ENCODE results near the gene CNNM2. TPM values are rescaled to one million over a fixed set of nuclear protein-coding genes. Genes with fewer than 3 reads are reported as not detected.
"Not testable (repeated sequence)": the region's sequence is repeated elsewhere in the genome, so short reads cannot be mapped to it uniquely, and the experiment has no call there.

Gene CNNM2
- total and polyA plus RNA-seq, 11 donors = 1.3 to 6.3 (median 3.4) TPM

DNA sequence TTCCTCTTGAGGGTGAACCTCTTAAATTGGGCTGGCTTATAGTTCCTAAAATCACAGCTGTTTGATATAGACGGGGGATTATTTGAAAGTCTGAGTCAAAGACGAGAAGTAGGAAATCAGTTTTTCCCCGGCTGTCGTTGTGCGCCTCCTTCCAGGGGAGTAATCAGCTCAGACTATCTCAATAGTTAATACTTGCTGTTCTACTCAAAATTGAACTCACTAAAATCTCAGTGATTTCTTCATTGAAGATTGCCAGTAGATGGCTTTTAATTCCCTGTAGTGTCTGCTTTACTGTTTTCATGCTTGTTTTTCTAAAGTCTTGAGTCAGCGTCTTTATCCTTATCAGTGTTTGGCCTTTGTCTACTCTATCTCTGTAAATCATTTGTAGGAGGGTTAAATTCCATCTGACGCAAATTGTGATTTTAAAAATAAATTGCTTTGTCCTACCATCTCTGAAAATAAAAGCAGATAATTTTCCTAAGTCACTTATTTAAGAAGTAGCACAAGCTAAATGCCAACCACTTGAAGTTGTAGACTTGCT lies 47.3 kb downstream of the CNNM2 start:
- 66 to 79% (median 73%) methylated on average over 7 of the region's 7 CpGs for WGBS, 4 donors
- peaks cover 0 to 16% (median 3%) of the 10 kb centered on the region in 12 donors for H3K4me1 ChIP-seq
- intact Hi-C loops (cut with DNase I) = no loop called here
- no peak overlapping the region for H3K4me3 ChIP-seq
- no peak for DNase-seq
- no peaks in the 10 kb centered on the region for H3K36me3 ChIP-seq
- no peaks in the 10 kb centered on the region for H3K27me3 ChIP-seq
- no peak overlapping the region for H3K27ac ChIP-seq
- no peak for ATAC-seq
- TF ChIP-seq CTCF (IDR thresholded peaks at IDR 0.05) = no peak
- TF ChIP-seq POLR2A (IDR thresholded peaks at IDR 0.05) = no peak
- H3K9me3 ChIP-seq = no peaks in the 10 kb centered on the region

- H3K27me3 ChIP-seq = no peaks in the 10 kb centered on the region
- no peak overlapping the region for H3K27ac ChIP-seq
- no peaks in the 10 kb centered on the region for H3K36me3 ChIP-seq
- intact Hi-C loops (cut with DNase I) = no loop called here
- H3K4me3 ChIP-seq = no peak overlapping the region
- peaks cover 0 to 16% (median 3%) of the 10 kb centered on the region in 12 donors for H3K4me1 ChIP-seq
- TF ChIP-seq CTCF (IDR thresholded peaks at IDR 0.05) (no peak), POLR2A (IDR thresholded peaks at IDR 0.05) (no peak)
- H3K9me3 ChIP-seq = no peaks in the 10 kb centered on the region
- ATAC-seq (no peak), DNase-seq (no peak)
Measured at GRCh38 chr10:102967123-102967522, 49.0 kb downstream of the CNNM2 start.

GRCh38 chr10:102970562-102971340 lies 52.7 kb downstream of the CNNM2 start:
- TF ChIP-seq POLR2A (IDR thresholded peaks at IDR 0.05) (no peak), CTCF (IDR thresholded peaks at IDR 0.05) (no peak)
- Histone ChIP-seq H3K36me3 (no peaks in the 10 kb centered on the region), H3K4me1 (peaks cover 0 to under 1% (median 0%) of the 10 kb centered on the region in 12 donors), H3K9me3 (no peaks in the 10 kb centered on the region), H3K4me3 (no peak overlapping the region), H3K27me3 (no peaks in the 10 kb centered on the region), H3K27ac (no peak overlapping the region)
- intact Hi-C loops (cut with DNase I) = loop anchor here in 1 of 10 donors (5.0 kb wide), 1 partner anchor 42 kb away; no protein-coding TSS in a partner anchor
- ATAC-seq (no peak), DNase-seq (no peak)
- WGBS, 4 donors = 86 to 100% (median 92%) methylated on average over 1 of the region's 1 CpG

DNA sequence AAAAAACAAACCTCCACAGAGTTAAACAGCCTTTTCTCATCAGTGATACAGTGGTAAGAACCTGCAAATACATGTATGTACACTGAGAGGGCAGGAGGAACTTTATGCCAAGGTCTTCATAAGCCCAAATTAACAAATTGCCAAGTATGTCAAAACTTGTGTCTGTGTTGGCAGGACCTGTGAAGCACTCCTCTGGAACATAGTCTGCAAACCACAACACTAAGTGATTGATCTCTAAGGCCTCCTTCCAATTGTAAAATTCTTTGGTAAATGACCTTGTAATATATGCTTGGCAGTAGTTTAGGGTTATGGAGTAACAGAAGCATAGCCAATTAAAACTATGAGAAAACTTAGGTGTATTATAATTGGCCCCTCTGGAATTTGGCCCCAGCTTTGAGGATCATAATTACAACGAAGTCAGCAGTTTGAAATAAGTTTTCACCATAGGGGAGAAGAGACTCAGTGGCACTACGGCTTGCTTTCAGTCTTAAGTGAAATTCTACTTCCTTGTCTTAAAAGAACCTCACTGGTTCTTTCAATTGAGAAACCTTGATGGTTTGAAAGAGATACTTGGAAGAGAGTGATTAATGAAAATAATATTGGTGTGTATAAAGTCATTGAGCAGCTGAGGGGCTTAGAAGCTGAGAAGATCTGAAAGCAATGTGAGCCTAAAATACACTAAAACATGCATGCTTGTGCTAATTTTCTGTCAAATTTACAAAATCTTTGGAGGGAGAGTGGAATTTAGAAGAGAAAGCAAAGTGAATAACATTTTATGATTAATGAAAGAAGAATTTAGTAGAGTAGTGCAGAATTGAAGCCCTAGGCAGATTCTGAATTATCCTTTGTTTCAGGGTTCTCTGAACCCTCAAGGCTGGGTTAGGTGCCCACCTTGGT lies 57.6 kb downstream of the CNNM2 start:
- 77 to 85% (median 81%) methylated on average over 2 of the region's 2 CpGs for WGBS, 4 donors
- ATAC-seq = no peak

DNA sequence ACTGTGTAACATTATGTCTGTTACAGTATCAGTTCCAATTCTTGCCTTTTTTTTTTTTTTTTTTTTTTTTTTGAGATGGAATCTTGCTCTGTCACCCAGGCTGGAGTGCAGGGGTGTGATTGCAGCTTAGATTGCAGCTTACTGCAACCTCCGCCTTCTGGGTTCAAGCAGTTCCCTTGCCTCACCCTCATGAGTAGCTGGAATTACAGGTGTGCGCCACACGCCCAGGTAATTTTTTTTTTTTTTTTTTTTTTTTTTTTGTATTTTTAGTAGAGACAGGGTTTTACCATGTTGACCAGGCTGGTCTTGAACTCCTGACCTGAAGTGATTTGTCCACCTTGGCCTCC lies 58.3 kb downstream of the CNNM2 start:
- H3K27ac ChIP-seq; H3K9me3 ChIP-seq; H3K4me1 ChIP-seq; DNase-seq; H3K4me3 ChIP-seq; H3K27me3 ChIP-seq; ATAC-seq; H3K36me3 ChIP-seq; intact Hi-C loops (cut with DNase I): not testable (repeated sequence)
- WGBS, 4 donors = 94 to 99% (median 97%) methylated on average over 3 of the region's 3 CpGs

More for the DNA sequence above, 57.6 kb downstream of the CNNM2 start:
- H3K4me3 ChIP-seq = no peak overlapping the region
- intact Hi-C loops (cut with DNase I) = no loop called here
- no peaks in the 10 kb centered on the region for H3K36me3 ChIP-seq
- TF ChIP-seq POLR2A (IDR thresholded peaks at IDR 0.05) = no peak
- TF ChIP-seq CTCF (IDR thresholded peaks at IDR 0.05) = no peak
- H3K4me1 ChIP-seq = peaks cover 0 to 7% (median 0%) of the 10 kb centered on the region in 12 donors
- DNase-seq = no peak
- H3K9me3 ChIP-seq = no peaks in the 10 kb centered on the region
- no peak overlapping the region for H3K27ac ChIP-seq
- H3K27me3 ChIP-seq = no peaks in the 10 kb centered on the region

All from heart left ventricle (tissue), 16 donors.